Non-pigmented ciliary epithelial cell (primary cell): ENCODE results near the gene DIO1.

ENCODE experiments used
- DNase-seq: peaks from one replicate; pipeline ENCODE4 v3.0.0-alpha.2; 2010; ENCODE audit warnings: low read depth

Gene DIO1

DNA sequence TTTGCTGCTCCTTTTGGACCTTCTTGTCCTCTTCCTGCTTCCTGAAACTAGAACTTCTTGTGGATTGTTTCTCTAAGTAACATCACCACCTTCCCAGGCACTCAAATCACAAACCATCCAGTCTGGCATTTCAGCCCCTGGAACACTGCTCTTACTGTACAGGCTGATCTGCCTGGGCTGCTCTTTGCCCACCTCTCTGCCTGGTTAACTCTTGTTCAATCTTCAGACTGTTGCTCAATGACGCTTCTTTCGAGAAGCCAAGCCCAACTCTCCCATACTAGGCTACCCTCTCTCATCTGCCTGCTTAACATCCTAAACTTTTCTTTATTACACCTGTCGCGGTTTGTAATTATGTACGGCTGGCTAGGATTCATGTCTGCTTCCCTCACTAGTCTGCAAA, 657 bp downstream of the DIO1 start:
- DNase-seq, result no peak

DNA sequence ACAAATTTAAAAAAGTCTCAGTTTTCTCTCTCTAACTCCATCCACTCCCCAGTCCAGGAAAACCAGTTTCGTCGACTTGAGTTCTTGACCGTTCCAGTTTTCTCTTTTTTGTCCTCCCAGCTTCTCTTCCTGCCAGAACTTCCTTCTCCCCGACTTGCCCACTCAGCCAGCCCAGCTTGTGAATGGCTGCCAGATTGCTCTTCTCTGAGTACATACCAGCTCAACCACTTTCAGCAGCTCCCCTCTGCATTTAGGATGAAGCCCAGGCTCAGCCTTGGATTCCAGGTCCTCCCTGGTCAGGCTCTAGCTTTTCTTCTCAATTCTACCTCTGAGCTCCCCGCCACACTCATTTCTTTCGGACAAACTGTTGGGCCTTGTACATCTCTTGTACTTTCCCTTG, 1.4 kb downstream of the DIO1 start:
- no peak for DNase-seq

DNA sequence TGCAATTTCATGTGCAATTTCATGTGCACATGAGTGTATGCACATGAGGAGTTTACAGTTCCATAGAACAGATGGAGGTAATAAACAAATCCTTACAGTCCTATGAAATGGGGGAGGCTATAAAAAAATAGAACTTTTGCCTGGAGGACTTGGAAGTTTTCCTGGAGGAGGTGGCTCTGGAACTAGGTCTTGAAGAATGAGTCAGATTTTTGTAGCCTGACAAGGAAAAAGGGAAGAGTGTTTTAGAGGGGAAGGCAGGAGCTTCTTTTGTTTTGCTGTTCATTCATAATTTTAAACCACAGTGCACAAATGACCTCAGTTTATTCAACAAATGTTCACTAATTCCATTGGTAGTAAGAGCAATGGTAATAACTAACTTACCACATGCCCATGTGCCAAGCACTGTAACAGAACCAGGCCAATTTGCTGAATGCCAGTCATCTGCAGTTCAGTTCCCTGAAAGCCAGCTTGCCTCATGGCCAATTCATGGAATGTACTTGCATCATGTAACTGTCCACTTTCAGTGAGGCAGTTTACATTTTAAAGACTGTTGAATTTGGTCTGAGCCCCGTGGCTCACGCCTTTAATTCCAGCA, 2.7 kb downstream of the DIO1 start:
- DNase-seq, result no peak

DNA sequence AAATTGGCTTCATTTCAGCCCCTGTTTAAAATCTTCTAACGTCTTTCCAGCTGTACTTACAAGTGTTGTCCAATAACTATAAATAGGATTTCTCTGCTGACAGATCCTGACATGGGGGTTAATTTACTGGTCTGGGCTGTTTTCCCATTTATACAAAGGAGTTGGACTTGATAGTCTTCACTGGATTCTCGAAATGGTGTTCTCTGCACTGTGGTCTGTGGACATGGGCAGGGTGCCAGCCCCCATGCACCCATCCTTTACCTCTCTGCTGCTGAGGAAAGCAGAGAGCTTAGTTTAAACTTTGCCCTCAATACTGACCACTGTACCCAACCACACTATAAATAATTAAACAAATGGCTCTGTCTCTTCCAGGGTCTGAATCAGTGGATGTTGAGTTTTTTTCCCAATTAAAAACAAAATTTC, 5.2 kb downstream of the DIO1 start:
- DNase-seq, result no peak

DNA sequence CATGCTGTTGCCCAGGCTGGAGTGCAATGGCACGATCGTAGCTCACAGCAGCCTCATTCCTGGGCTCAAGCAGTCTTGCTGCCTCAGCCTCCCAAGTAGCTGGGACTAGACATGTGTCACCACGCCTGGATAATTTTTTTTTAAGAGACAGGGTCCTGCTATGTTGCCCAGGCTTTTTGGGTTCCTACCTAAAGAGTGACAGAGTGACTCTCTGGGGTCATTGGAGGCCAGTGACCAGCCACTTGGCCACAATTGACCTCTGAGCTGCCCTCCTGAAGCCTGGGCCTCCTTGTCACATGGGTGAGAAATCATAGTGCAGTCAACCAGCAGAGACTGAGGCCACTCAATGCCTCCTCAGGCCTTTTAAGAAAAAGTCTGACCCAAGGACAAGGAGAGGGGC, 5.7 kb downstream of the DIO1 start:
- no peak for DNase-seq

DNA sequence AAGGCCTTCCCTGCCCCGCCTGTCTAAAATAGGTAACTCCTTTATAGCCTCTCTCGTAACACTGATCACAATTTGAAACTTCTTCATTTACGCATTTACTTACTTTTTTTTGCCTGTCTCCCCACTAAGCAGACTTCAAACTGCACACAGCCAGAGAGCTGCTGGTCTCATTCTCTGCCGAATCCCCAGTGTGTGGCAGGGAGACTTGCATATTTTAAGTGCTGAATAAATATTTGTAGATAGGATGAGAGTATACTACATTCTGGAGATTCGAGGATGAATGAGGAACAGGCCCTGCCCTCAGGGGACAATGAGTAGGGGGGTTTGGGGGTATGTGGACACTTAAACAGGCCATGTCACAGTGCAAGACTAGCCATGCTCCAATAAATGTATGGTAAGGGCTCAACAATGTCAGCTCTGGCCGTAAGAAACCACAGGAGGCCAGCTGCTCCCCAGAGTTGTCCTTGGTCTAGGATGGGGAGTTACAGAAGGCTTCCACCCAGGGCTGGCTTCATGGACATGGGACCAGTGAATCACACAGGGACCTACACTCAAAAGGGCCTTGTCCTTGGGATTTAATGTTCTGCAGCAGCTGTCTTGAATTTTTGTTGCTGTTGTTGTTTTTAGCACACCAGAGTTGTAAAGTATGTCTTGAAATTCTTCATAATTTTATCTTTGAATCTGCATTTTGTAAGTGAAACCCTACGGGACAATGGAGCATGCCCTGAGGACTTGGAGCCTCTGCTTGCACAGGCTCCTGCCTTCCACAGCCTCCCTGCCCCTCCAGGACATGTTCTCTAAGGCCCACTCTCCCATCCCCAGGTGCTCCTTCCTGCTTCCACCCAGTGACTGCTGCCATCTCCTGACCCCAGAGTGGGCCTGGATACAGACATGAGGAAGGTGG, 8.5 kb downstream of the DIO1 start:
- no peak for DNase-seq

DNA sequence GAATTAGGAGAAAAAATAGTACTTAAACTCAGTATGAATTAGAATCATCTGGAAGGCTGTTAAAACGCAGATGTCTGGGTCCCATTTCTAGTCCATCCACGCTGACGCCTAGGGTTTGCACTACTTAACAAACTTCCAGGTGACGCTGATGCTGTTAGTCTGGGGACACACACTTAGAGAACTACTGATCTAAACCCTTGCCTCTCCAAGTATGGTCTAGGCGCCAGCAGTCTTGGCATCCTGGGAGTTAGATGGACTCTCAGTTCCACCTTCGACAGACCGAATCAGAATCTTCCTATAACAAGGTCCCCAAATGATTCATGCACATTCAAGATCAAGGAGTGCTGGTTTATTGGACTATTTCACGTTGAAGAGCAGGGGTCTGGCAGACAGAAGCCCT, 11.5 kb downstream of the DIO1 start:
- DNase-seq, result no peak

DNA sequence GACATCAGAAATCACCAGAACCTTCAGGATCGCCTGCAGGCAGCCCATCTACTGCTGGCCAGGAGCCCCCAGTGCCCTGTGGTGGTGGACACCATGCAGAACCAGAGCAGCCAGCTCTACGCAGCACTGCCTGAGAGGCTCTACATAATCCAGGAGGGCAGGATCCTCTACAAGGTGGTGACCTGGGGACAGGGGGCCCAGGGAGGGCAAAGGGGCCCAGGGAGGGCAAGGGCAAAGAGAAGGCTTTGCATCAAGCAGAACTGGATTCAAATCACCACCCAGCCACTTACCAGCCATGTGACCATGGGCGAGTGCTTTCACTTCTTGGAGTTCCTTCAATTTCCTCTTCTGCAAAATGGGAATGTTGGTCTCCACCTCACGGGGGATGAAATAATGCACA, 12.1 kb downstream of the DIO1 start:
- DNase-seq, result no peak

DNA sequence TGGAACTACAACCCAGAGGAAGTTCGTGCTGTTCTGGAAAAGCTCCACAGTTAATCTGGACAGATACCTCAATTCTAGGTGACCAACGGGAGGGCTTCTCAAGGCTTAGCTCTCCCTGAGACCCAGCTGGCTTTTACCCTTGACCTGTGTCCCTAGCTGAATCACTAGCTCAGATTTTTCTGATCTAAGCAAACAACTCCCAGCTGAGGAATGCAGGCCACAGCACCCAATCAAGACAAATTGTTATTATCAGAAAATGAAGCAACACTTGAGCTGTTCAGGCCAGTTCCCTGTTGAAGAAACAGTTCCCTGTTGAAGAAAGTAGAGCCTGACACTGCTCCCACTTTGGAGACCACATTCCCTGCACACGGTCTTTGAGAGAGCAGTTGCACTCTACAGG, 16.0 kb downstream of the DIO1 start:
- DNase-seq, result no peak

DNA sequence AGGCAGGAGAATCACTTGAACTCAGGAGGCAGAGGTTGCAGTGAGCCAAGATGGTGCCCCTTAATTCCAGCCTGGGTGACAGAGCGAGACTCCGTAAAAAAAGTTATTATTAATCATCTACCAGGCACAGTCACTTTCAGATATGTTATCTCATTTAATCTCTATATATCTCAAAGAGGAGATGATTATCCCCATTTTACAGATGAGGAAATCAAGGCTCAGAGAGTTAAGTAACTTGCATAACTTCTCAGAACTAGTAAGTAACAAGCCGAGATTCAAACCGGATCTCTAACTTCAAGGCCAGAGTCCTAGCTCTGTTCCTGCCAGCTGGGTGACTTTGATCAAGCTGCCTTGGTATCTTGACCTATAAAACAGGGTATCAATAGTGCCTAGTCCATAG, 17.5 kb downstream of the DIO1 start:
- no peak for DNase-seq

DNA sequence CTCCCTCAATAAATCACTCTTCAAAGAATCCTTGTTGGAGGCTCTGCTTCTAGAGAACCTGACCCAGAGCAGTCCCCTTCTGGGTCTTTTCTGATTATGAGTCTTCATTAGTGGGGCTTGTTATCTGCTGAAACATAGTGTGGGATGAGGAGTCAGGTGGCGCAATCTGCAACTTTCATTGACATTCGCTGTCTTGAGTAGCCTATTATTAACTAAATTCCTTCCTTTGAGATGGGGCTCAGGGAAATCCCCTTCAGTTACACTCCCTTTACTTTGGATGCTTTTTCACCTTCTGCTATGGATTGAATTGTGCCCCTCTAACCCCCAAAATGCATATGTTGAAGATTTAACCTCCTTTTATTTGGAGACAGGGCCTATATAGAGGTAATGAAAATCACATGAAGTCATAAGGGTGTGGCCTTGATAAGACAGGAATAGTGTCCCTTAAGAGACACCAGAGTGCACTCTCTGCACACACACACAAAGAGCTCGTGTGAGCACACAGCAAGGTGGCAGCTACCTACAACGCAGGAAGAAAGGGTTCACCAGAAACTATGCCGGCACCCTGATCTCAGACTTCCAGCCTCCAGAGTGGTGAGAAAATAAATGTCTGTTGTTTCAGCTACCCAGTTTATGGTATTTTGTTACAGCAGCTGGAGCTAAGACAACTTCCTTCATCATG, 19.5 kb downstream of the DIO1 start:
- DNase-seq, result no peak

DNA sequence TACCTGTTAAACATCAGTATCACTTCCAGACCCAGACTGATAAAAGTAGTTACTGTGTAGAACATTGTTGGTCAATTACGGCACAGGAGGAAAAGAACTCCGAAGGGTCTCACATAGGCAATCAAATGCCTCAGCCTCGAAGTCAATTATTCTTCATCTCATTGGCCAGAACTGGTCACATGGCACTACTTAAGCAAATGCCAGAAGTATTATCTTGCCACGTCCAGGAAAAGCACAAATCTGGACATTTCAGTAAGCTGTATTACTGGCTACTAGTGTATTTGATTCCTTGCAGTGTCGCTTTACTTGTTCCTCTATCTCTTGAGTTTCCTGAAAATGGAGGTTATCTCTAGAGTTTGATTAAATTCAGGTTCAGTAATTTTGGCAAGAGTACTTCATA, 24.4 kb downstream of the DIO1 start:
- DNase-seq, result no peak

DNA sequence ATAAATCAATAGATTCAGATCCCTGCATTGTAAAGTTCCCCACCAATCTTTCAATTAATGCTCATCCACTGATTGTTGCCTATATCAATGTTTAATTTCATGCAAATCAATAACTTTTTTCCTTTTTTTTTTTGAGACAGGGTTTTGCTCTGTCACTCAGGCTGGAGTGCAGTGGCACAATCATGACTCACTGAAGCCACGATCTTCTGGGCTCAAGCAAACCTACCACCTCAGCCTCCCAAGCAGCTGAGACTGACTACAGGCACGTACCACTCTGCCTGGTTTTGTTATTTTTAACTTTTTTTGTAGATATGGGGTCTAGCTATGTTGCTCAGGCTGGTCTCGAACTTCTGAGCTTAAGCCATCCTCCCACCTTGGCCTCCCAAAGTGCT, 25.7 kb downstream of the DIO1 start:
- DNase-seq, result no peak

DNA sequence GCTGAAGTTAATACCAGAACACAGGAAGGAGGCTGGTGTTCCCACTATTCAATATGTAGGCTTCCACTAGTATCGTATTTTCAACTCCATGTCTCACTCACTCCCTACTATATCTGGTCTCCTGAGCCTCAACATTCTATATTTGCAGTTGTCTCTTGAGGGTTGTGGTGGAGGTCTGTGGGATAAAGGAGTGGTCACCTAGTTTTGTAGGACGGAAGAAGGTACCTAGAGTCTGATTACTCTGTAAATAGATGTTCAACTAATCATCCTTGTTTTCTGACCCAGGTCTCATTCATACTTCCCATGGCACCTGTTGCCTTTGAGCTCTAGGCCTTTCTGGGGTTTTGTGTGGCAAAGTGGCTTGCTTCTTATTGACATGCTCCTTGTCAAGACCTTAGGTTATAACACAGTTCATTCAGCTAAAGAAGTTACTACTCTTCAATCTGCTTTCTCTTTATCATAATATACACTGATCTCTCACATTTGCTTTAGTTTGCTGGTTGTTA, 33.4 kb downstream of the DIO1 start:
- DNase-seq, result no peak

DNA sequence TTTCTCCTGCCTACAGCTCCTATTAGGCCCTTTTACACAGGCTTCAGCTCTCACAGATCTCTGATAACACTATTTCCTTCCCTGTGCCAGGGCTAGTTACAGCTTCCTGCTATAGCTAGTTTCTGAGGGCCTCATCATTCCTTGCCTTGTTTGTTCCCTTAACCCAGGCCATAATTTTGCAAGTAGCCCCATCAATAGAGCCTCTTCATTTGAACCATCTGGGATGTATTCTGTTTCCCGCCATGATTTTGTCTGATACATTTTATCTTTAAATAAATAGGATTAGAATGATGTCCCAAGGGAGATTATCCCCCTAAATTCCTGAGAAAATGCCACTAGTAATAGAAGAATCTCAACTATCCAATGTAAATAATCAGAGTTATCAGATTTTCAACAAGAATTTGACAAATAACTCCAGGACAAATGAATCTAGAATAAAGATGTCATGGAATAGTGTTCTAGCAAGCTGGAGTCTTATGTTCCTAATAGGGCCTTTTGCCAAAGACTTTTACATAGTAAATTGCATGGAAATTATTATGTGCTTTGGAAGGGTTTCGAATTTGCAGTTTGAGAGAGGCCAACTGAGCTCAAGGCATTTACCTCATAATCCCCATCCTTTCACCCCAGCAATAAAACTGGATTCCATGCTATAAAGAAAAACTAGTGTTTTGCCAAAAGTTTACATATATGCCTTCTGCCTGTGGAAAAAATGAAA, 35.4 kb downstream of the DIO1 start:
- DNase-seq, result no peak

DNA sequence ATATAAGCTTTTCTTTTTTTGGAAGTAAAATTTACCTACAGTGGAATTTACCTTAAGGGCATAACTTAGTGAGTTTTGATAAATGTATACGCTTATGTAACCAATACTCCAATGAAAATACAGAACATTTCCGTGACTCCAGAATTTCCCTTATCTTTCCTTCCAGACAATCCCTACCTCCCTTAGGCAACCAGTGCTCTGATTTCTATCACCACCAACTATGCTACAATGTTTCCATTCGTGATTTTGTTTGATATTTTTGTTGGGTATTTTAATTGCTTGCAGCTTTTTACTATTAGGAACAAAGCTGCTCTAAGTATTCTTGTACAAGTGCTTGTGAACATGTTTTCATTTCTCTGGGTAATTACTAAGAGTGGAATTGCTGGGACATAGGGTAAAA, 36.9 kb downstream of the DIO1 start:
- no peak for DNase-seq

DNA sequence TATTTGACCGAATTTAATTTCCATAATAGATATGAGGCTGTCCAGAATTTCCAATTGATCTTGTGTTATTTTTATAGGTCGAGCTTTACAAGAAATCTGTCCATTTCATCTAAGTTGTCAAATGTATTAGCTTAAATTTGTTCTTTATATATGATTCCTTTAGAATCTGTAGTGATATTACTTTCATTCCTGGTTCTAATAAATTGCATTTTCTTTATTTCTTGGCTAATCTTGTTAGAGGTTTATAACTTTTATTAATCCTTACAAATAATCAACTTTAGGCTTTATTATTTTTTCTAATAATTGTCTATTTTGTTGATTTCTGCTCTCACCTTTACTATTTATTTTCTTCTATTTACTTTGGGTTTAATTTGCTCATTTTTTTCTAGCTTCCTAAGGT, 37.5 kb downstream of the DIO1 start:
- no peak for DNase-seq

DNA sequence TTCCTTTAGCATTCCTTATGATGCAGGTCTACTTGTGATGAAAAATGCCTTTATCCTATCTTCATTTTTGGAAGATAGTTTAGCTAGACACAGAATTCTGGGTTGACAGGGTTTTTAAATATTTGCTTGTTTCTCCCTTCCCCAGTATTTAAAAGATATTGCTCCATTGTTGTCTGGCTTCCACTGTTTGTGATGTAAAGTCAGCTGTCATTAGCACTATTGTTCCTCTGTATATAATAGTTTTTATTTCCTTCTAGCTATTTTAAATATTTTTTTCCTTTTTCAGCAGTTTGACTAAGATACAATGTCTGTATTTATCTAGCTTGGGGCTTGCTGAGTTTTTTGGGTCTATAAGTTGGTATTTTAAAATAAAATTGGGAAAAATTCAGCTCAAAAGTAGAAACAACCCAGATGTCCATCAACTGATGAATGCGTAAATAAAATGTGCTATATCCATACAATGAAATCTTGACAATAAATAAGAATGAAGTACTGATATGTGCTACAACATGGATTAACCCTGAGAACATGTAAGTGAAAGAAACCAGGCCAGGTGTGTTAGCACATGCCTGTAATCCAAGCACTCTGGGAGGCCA, 40.3 kb downstream of the DIO1 start:
- DNase-seq, result no peak

DNA sequence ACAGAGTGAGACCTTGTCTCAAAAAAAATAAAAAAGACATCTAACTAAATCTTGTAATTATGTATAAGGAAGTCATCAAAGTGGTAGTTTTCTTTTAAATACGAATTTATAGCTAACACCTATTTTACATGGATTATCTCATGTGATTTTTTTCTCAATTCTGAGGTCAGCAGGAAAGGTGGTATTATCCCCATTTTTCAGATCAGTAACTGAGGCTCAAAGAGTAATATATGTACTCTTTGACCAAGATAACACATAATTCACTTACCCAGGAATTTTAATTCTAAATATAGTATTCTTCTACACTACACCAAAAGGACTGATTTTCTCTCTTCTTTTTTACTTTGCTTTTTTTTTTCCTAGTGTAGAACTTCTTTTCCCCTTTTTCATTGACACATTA, 42.4 kb downstream of the DIO1 start:
- DNase-seq, result no peak

DNA sequence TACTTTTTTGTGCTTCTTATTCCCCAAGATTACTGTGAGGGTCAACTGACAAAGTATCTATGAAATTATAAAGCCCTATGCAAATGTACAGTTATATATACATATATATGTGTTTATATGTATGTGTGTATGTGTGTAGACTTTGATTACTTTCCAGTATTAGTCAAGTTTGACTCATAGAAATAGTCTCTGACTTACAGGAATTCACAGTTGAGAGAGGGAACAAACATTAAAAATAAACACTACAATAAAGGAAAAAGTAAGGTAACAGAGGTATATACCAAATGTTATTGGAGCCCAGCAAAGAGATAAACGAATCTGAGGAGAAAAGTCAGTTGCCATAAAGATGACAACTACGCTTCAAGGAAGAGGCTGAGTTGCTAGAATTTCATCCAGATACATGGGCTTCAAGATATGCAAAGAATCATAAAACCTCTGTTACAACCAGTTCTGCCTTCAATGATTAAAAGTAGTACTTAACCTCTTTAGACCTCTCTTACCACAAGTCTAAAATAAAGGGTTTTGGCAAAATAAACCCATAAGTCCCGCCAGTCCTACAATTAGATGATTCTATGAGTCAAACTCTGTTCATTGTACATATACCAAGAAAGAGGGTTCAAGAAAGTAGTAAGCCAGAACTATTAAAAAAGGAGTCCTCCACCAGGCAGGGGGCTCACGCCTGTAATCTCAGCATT, 44.3 kb downstream of the DIO1 start:
- no peak for DNase-seq
